ENCODE results near the gene KLF16. TPM values are rescaled to one million over a fixed set of nuclear protein-coding genes. Genes with fewer than 3 reads are reported as not detected.

KLF16 gene
- total RNA-seq, 1 donor from 2014 or later, result 5.3 TPM

DNA sequence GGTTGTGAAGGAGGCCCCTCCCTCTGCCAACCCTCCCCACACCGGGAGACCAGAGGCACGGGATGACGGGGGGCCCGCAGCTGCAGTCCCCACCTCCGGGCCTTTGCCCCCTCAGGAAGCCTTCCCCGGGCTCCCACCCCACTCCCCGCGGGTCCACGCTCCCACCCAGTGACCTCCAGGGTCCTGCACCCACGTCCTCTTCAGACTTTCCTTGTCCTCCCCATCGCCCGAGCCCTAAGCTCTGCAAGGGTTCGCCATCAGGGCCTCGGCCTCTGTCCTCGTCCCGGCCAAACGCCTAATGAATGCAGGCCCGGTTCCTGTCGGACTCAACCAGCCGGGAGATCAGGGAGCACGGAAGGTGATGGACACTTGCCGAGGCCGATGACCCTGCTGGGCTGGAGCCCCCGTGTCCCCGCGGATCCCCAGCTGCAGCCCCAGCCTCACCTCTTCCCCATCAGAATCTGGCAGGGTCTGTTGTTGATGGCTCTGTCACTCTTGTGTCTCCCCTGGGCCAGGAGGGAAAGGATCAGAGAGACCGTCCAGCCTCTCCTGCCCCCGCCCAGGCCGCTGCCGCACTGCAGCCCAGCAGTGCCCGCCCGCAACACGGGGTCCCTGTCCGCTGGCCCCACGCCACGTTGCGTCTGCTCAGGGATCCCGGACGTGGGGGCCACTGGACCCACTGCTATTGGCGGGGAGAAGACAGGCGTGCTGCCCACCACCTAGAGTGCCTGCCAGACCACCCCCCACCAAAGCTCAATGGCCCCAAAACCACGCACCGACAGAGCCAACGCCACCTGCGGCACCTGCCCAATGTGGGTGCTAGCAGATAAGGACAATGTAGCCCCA is 57.0 kb downstream of the KLF16 start:
- DNase-seq, result no peak

GRCh38 chr19:1805401-1806183 is 57.8 kb downstream of the KLF16 start:
- DNase-seq, result no peak

- no peak for DNase-seq
Observed at GRCh38 chr19:1804858-1805257, 58.5 kb downstream of the KLF16 start.

Other genes with a start within 250 kb of the KLF16 start
- gene TCF3, start 211.0 kb downstream of the KLF16 start, total RNA-seq, result 94.1 and 144 TPM in 2 replicates
- not detected in 2 replicates for gene ONECUT3, start 110.1 kb downstream of the KLF16 start, total RNA-seq
- 0.85 and 1.2 TPM in 2 replicates for gene ATP8B3, start 51.3 kb downstream of the KLF16 start, total RNA-seq
- 8.7 and 14.0 TPM in 2 replicates for gene REXO1, start 15.1 kb downstream of the KLF16 start, total RNA-seq
- 111 and 142 TPM in 2 replicates for gene ABHD17A, start 21.9 kb upstream of the KLF16 start, total RNA-seq
- gene ADAT3, start 41.8 kb upstream of the KLF16 start, total RNA-seq, result 5.8 and 6.2 TPM in 2 replicates
- gene SCAMP4, start 41.8 kb upstream of the KLF16 start, total RNA-seq, result 34.7 and 56.1 TPM in 2 replicates
- gene CSNK1G2, start 77.6 kb upstream of the KLF16 start, total RNA-seq, result 73.9 and 125 TPM in 2 replicates
- 51.7 and 135 TPM in 2 replicates for gene BTBD2, start 152.1 kb upstream of the KLF16 start, total RNA-seq
- gene MKNK2, start 187.7 kb upstream of the KLF16 start, total RNA-seq, result 147 and 289 TPM in 2 replicates
- gene MOB3A, start 232.7 kb upstream of the KLF16 start, total RNA-seq, result 26.4 and 54.0 TPM in 2 replicates
- gene IZUMO4, start 233.3 kb upstream of the KLF16 start, total RNA-seq, result 0.65 and 1.5 TPM in 2 replicates